ENCODE data around the gene FAM90A1. TPM values are rescaled to one million over a fixed set of nuclear protein-coding genes. Genes with fewer than 3 reads are reported as not detected.
"Not testable (repeated sequence)": the region's sequence is repeated elsewhere in the genome, so short reads cannot be mapped to it uniquely, and the experiment has no call there.

FAM90A1 gene
- total RNA-seq, 3 donors from 2014 or later (not counting 1 experiment from before 2014, with no cell fraction given) = 0.28 TPM; not detected in 2

DNA sequence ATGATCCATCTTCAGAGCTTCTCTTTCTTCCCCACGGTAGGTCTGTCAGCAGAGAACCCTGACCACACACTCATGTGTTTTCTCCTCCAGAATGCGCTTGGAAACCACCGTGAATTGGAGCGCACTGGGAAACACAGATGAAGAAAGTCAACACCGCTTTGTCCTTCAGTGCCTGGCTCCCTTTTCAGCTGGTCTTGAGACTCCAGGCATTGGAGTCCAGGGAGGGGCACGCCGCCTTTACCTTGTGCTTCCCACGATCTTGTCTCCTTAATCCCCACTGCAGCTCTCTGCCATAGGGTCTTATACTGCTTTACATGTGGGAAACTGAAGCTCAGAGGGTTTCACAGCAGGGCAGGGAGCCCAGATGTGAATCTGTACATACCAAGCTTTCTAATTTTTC, 1.1 kb downstream of the FAM90A1 start:
- no peak for ATAC-seq
- H3K4me3 Mint-ChIP-seq = no peak overlapping the region
- no peaks in the 10 kb centered on the region for H3K27me3 ChIP-seq (ENCODE audit: control insufficient read depth, insufficient read depth, low read length)
- H3K27me3 Mint-ChIP-seq (ENCODE audit: low read depth in 2 of 2) = no peaks in the 10 kb centered on the region
- no peak overlapping the region for H3K27ac ChIP-seq (ENCODE audit: low read length)
- H3K4me1 ChIP-seq (ENCODE audit: control insufficient read depth, insufficient read depth, low read length) = no peaks in the 10 kb centered on the region
- no peaks in the 10 kb centered on the region for H3K36me3 Mint-ChIP-seq
- no peaks in the 10 kb centered on the region for H3K4me1 Mint-ChIP-seq
- no peaks in the 10 kb centered on the region for H3K36me3 ChIP-seq (ENCODE audit: control insufficient read depth, insufficient read depth, low read length)
- no peaks in the 10 kb centered on the region for H3K9me3 ChIP-seq (ENCODE audit: control insufficient read depth, insufficient read depth, low read length)
- H3K9me3 Mint-ChIP-seq = no peaks in the 10 kb centered on the region
- WGBS (ENCODE audit: insufficient coverage) = 92% methylated on average over 8 of the region's 8 CpGs
- no peak overlapping the region for H3K4me3 ChIP-seq (ENCODE audit: low read length)
- DNase-seq = no peak
- intact Hi-C loops (cut with micrococcal nuclease) = no loop called here
- TF ChIP-seq, protein P1, sequence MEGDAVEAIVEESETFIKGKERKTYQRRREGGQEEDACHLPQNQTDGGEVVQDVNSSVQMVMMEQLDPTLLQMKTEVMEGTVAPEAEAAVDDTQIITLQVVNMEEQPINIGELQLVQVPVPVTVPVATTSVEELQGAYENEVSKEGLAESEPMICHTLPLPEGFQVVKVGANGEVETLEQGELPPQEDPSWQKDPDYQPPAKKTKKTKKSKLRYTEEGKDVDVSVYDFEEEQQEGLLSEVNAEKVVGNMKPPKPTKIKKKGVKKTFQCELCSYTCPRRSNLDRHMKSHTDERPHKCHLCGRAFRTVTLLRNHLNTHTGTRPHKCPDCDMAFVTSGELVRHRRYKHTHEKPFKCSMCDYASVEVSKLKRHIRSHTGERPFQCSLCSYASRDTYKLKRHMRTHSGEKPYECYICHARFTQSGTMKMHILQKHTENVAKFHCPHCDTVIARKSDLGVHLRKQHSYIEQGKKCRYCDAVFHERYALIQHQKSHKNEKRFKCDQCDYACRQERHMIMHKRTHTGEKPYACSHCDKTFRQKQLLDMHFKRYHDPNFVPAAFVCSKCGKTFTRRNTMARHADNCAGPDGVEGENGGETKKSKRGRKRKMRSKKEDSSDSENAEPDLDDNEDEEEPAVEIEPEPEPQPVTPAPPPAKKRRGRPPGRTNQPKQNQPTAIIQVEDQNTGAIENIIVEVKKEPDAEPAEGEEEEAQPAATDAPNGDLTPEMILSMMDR (IDR thresholded peaks at IDR 0.05) = no peak
- no peak overlapping the region for H3K27ac Mint-ChIP-seq

DNA sequence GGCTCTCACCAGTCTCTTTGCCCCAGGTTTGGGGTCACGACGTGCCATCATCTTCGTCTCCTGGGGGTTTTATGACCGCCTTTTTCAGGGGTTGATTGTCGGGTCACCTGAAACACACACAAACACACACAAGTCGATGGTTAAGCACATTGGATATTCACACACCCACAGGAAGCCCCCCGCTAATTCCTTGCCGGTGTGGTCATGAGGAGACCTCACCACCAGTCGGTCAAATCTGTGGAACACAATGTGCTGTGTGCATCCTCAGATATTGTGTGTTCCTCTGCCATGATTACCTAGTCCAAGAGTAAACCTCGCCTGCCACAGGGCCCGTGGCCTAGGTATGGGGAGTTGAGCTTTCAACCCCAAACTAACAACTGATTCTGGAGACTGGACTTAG, 2.6 kb downstream of the FAM90A1 start:
- H3K27me3 ChIP-seq (ENCODE audit: control insufficient read depth, insufficient read depth, low read length); H3K36me3 ChIP-seq (ENCODE audit: control insufficient read depth, insufficient read depth, low read length); H3K27ac ChIP-seq (ENCODE audit: low read length); intact Hi-C loops (cut with micrococcal nuclease); H3K27ac Mint-ChIP-seq; ATAC-seq; H3K4me1 ChIP-seq (ENCODE audit: control insufficient read depth, insufficient read depth, low read length); H3K4me1 Mint-ChIP-seq; H3K4me3 ChIP-seq (ENCODE audit: low read length); DNase-seq; H3K9me3 Mint-ChIP-seq; H3K4me3 Mint-ChIP-seq; H3K27me3 Mint-ChIP-seq (ENCODE audit: low read depth in 2 of 2); H3K36me3 Mint-ChIP-seq; H3K9me3 ChIP-seq (ENCODE audit: control insufficient read depth, insufficient read depth, low read length): not testable (repeated sequence)
- 92% methylated on average over 10 of the region's 11 CpGs for WGBS (ENCODE audit: insufficient coverage)

DNA sequence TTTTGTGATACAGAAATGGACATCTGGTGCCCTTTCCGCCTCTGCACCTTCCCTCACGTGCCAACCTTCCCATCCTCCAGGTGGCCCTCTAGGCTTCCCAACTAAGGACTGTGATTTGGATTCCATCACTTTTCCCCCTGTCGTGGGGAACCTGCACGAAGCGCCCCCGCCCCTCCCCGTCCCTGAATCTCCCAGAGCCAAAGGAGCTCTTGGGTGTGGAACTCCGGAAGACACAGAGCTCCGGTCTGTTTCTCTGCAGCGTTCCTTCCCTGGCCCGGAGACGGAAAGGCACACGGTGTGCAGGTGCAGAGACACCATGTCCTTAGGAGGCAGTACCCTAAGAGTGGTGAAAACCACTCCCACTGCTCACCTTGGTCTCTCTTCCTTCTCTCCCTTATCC, 3.8 kb downstream of the FAM90A1 start:
- DNase-seq, ATAC-seq: not testable (repeated sequence)

DNA sequence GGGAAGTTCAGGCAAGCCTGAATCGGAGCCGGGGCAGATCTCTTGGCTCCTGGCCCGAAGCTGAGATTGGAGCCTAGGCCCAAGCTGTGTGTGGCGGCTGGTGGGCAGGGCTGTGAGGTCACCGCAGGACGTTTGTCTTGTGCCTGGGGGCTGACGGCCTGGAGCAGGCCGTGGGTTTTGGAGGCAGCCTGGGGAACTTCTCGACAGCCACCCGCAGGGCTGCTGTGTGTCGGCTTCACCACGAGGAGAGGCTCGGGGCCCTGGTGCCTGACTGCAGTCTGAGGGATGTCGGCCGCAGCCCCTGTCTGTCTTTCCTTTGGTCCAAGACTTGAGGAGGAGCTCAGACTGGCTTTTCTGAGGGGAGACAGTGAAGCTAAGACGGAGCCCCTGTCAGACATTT, 5.1 kb downstream of the FAM90A1 start:
- H3K4me3 Mint-ChIP-seq; ATAC-seq; H3K27me3 Mint-ChIP-seq (ENCODE audit: low read depth in 2 of 2); H3K27ac ChIP-seq (ENCODE audit: low read length); H3K27ac Mint-ChIP-seq; H3K4me1 ChIP-seq (ENCODE audit: control insufficient read depth, insufficient read depth, low read length); H3K4me1 Mint-ChIP-seq; H3K36me3 Mint-ChIP-seq; intact Hi-C loops (cut with micrococcal nuclease); H3K4me3 ChIP-seq (ENCODE audit: low read length); H3K9me3 ChIP-seq (ENCODE audit: control insufficient read depth, insufficient read depth, low read length); H3K36me3 ChIP-seq (ENCODE audit: control insufficient read depth, insufficient read depth, low read length); H3K9me3 Mint-ChIP-seq; H3K27me3 ChIP-seq (ENCODE audit: control insufficient read depth, insufficient read depth, low read length); DNase-seq: not testable (repeated sequence)
- WGBS (ENCODE audit: insufficient coverage) = 87% methylated on average over 16 of the region's 16 CpGs

More for the DNA sequence above, 3.8 kb downstream of the FAM90A1 start:
- H3K4me3 ChIP-seq (ENCODE audit: low read length); H3K27ac ChIP-seq (ENCODE audit: low read length); H3K4me3 Mint-ChIP-seq; H3K9me3 Mint-ChIP-seq; H3K4me1 Mint-ChIP-seq; H3K27me3 Mint-ChIP-seq (ENCODE audit: low read depth in 2 of 2); H3K9me3 ChIP-seq (ENCODE audit: control insufficient read depth, insufficient read depth, low read length); H3K27ac Mint-ChIP-seq; H3K4me1 ChIP-seq (ENCODE audit: control insufficient read depth, insufficient read depth, low read length); intact Hi-C loops (cut with micrococcal nuclease); H3K36me3 Mint-ChIP-seq; H3K27me3 ChIP-seq (ENCODE audit: control insufficient read depth, insufficient read depth, low read length); H3K36me3 ChIP-seq (ENCODE audit: control insufficient read depth, insufficient read depth, low read length): not testable (repeated sequence)
- WGBS (ENCODE audit: insufficient coverage) = 78% methylated on average over 13 of the region's 13 CpGs

DNA sequence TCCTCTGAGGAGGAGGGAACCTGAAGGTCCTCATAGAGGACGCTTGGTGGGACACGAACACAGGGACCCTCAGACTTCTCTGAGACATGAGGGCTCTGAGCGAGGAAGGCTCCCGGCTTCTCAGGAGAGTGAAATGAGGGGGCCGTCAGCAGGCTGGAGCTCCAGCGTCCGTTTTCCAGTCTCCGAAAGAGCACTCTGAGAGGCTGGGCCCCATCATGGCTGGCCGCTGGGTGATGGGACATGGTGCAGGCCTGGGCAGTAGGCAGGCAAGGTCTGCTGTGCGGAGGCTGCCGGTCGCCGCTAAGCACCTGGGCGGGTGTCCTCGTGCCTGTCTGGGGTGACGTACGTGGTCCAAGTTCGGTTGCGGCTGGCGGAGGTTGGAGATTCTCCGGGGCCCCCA, 5.6 kb downstream of the FAM90A1 start:
- H3K27me3 Mint-ChIP-seq (ENCODE audit: low read depth in 2 of 2); H3K36me3 ChIP-seq (ENCODE audit: control insufficient read depth, insufficient read depth, low read length); H3K27ac ChIP-seq (ENCODE audit: low read length); intact Hi-C loops (cut with micrococcal nuclease); ATAC-seq; H3K4me3 Mint-ChIP-seq; DNase-seq; H3K36me3 Mint-ChIP-seq; H3K9me3 ChIP-seq (ENCODE audit: control insufficient read depth, insufficient read depth, low read length); H3K4me3 ChIP-seq (ENCODE audit: low read length); H3K27ac Mint-ChIP-seq; H3K4me1 ChIP-seq (ENCODE audit: control insufficient read depth, insufficient read depth, low read length); H3K4me1 Mint-ChIP-seq; H3K9me3 Mint-ChIP-seq; H3K27me3 ChIP-seq (ENCODE audit: control insufficient read depth, insufficient read depth, low read length): not testable (repeated sequence)
- WGBS (ENCODE audit: insufficient coverage) = 89% methylated on average over 21 of the region's 21 CpGs

DNA sequence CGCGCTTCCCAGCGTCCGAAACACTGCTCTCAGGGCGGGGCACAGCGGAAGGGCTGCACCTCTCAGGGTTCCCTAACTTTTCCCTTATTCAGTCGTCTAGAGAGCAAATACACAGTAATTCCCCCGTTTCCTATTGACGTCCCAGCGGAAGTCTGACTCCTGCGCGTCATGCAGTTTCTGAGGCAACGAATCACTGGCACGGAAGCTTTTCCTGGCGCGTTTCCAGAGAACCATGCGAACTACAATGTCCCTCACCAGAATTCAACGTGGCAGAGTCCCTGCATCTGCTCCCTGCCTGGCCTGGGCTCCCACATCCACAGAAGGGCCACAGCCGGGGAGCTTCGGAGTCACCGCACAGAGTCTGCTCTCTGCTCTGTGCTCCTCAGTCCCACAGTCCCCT, 6.0 kb downstream of the FAM90A1 start:
- H3K9me3 Mint-ChIP-seq; H3K27ac ChIP-seq (ENCODE audit: low read length); DNase-seq; H3K27me3 ChIP-seq (ENCODE audit: control insufficient read depth, insufficient read depth, low read length); H3K4me3 ChIP-seq (ENCODE audit: low read length); intact Hi-C loops (cut with micrococcal nuclease); H3K4me3 Mint-ChIP-seq; H3K9me3 ChIP-seq (ENCODE audit: control insufficient read depth, insufficient read depth, low read length); H3K36me3 Mint-ChIP-seq; ATAC-seq; H3K36me3 ChIP-seq (ENCODE audit: control insufficient read depth, insufficient read depth, low read length); H3K27ac Mint-ChIP-seq; H3K4me1 Mint-ChIP-seq; H3K27me3 Mint-ChIP-seq (ENCODE audit: low read depth in 2 of 2); H3K4me1 ChIP-seq (ENCODE audit: control insufficient read depth, insufficient read depth, low read length): not testable (repeated sequence)
- 87% methylated on average over 21 of the region's 21 CpGs for WGBS (ENCODE audit: insufficient coverage)

DNA sequence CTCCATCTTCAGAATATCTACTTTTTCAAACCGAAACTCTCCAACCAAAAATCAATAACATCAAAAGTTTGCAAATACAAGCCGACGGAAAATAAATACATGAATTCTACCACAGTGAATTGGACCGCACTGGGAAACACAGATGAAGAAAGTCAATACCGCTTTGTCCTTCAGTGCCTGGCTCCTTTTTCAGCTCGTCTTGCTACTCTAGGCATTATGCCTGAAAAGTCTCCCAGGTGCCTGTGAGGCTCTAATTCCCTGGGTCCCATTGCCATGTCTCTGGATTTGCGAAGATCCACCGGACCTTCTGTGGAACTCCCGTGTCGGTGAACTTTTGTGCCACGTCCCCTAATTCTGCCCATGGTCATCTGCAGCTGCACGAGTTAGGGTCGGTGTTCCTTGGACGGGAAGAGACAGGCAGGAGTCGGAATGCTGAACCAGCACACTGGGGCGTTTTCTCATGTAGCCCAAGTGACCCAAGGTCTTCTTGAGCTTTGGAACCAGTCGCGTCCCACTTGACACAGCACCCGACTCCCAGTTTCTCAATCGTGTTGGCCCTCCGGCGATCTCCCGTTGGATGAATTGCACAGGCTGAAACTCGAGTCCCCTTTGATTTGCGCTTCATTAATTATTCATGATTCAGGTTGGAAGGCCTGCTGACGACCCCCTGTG, 8.6 kb downstream of the FAM90A1 start:
- H3K27ac ChIP-seq (ENCODE audit: low read length); intact Hi-C loops (cut with micrococcal nuclease); H3K4me3 ChIP-seq (ENCODE audit: low read length); H3K27me3 ChIP-seq (ENCODE audit: control insufficient read depth, insufficient read depth, low read length); H3K27me3 Mint-ChIP-seq (ENCODE audit: low read depth in 2 of 2); DNase-seq; H3K4me1 Mint-ChIP-seq; H3K36me3 Mint-ChIP-seq; H3K9me3 Mint-ChIP-seq; ATAC-seq; H3K36me3 ChIP-seq (ENCODE audit: control insufficient read depth, insufficient read depth, low read length); H3K9me3 ChIP-seq (ENCODE audit: control insufficient read depth, insufficient read depth, low read length); H3K4me1 ChIP-seq (ENCODE audit: control insufficient read depth, insufficient read depth, low read length); H3K27ac Mint-ChIP-seq; H3K4me3 Mint-ChIP-seq: not testable (repeated sequence)
- whole genome bisulfite sequencing (ENCODE audit: insufficient coverage) = 88% methylated on average over 26 of the region's 26 CpGs

Measured in natural killer cell (primary cell).